ENCODE results near the gene CPNE4. TPM values are rescaled to one million over a fixed set of nuclear protein-coding genes. Genes with fewer than 3 reads are reported as not detected.
"Not testable (repeated sequence)": the region's sequence is repeated elsewhere in the genome, so short reads cannot be mapped to it uniquely, and the experiment has no call there.

CPNE4 gene
- not detected for total RNA-seq

DNA sequence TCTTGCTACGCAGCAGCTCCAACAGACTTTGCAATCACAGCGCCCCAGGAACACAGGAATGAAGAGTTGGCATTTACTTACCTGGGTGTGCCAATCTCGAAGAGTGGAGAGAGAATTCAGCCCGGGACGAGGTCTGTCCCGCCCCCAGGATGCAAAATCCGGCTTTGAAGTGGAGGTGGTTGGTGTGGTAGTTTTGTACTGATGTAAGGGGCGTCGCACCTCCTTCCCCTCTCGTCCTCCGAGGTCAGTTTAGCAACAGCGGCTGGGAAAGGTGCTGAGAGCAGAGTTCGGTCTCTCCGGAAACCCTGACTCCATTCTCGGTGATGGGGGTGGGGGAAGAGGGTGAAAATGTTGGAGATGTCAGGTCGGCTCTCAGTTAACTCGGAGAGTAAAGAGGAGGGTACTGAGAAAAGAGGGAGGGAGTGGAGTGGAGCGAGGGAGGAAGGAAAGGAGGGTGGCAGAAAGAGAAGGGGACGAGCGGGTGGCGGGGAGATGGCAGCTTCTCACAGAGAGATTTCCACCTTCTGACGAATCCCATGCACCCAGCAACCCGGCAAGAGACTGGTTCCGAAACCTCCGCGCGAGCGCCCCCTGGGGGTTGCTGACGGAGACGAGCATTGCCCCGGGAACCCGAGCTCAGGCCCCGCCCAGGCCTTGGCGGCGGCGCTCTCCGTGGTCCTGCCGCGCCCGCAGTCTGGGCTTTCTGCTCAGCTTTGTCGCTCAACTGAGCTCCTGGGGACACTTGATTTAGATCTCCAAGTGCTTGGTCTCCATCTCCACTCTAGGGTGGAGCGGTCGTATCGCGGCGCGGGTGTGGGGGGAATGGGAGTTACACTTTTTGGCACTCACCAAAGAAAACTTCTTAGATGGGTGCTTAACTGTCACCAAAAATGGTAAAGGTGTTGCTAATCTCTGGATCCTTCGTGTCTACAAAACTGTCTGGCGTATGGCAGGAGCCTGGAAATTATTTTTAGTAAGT is at the start of gene CPNE4:
Gene CPNE4 (minus strand): TSS at position 529 of the 979 bp plus-strand sequence.
- H3K9me3 Mint-ChIP-seq = no peaks in the 10 kb centered on the region
- ATAC-seq (peak; percentile 90 to 97), DNase-seq (peak; percentile 27)
- H3K4me1 Mint-ChIP-seq (ENCODE audit: low read depth) = peaks cover 11% of the 10 kb centered on the region
- H3K4me3 Mint-ChIP-seq = peak within 1 kb of the TSS; percentile 14
- H3K27me3 Mint-ChIP-seq (ENCODE audit: low read depth) = peaks cover 73% of the 10 kb centered on the region
- no peaks in the 10 kb centered on the region for H3K36me3 Mint-ChIP-seq (ENCODE audit: insufficient read depth)

DNA sequence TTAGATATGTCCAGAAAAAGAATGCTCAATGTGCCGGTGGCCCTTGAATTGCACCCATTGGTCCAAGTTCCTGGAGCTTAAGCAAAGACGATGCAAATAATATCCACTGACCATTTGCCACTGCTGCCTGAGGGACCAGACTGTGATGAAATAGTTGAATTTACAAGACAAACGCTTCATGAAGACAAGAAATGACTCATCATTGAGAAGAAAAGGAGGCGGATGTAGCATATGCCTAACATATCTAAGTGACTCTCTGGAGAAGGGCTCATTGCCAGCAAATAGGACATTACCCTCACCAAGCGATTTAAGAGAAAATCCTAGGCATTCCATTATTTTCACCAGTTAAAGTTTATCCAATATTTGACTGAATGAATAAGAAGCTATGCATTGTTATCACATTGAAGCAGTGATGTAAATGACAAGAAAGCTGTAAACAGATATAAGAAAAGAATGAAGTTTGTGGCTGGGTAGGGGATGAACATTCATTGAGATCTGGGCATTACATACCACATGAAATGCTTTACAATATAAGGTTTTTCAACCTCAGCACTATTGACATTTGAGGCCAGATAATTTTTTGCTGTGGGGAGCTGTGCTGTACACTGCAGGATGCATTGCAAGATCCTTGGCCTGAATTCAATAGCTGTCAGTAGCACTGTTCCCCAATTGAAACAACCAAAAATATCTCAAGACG is 48.9 kb upstream of the CPNE4 start:
- DNase-seq = no peak
- no peak overlapping the region for H3K4me3 Mint-ChIP-seq
- ATAC-seq = no peak

DNA sequence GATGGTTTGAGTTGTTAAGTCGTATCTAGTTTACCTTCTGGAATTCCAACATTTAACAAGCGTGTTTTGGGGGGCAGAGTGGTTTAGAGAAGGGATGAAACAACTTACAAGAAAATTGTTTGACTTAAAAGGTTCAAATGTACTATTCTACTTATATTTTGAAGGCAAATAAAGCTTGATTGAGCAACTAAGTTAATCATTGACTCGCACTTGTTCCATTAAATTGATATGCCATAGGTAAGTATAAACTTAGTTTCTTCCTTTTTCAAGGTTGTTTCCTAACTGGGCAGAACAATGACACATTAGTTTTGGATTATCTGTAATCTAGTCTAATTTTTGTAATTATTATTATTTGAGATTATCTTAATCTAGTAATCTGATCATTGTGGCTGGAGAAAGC is 48.3 kb upstream of the CPNE4 start:
- ATAC-seq = no peak
- H3K36me3 Mint-ChIP-seq (ENCODE audit: insufficient read depth) = no peaks in the 10 kb centered on the region
- no peaks in the 10 kb centered on the region for H3K9me3 Mint-ChIP-seq
- no peak for DNase-seq
- H3K4me3 Mint-ChIP-seq = no peak overlapping the region
- H3K27me3 Mint-ChIP-seq (ENCODE audit: low read depth) = no peaks in the 10 kb centered on the region
- no peaks in the 10 kb centered on the region for H3K4me1 Mint-ChIP-seq (ENCODE audit: low read depth)

More for the DNA sequence above, 48.9 kb upstream of the CPNE4 start:
- H3K4me1 Mint-ChIP-seq (ENCODE audit: low read depth) = no peaks in the 10 kb centered on the region
- no peaks in the 10 kb centered on the region for H3K36me3 Mint-ChIP-seq (ENCODE audit: insufficient read depth)
- no peaks in the 10 kb centered on the region for H3K27me3 Mint-ChIP-seq (ENCODE audit: low read depth)
- H3K9me3 Mint-ChIP-seq = no peaks in the 10 kb centered on the region

DNA sequence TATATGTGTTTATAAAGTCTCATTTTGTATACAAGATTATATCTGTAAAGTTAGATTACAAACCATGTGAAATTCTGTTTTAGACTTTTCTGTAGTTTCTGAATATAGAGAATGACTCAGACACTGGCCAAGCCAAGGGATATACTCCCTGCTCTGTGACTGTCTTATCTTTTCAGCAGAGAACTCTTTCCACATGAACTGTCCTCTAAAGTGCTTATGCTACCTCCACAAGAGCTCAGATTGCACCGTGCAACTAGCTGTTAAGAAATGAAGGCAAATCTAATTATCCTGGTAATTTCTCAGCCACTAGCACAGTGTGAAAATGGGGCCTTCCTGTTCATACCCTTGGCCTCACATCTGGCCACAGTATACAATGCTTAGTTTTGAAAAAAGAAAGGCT is 44.3 kb upstream of the CPNE4 start:
- ATAC-seq (no peak), DNase-seq (no peak)
- H3K36me3 Mint-ChIP-seq (ENCODE audit: insufficient read depth) = no peaks in the 10 kb centered on the region
- H3K4me1 Mint-ChIP-seq (ENCODE audit: low read depth) = no peaks in the 10 kb centered on the region
- H3K4me3 Mint-ChIP-seq = no peak overlapping the region
- H3K27me3 Mint-ChIP-seq (ENCODE audit: low read depth) = no peaks in the 10 kb centered on the region
- H3K9me3 Mint-ChIP-seq = no peaks in the 10 kb centered on the region

DNA sequence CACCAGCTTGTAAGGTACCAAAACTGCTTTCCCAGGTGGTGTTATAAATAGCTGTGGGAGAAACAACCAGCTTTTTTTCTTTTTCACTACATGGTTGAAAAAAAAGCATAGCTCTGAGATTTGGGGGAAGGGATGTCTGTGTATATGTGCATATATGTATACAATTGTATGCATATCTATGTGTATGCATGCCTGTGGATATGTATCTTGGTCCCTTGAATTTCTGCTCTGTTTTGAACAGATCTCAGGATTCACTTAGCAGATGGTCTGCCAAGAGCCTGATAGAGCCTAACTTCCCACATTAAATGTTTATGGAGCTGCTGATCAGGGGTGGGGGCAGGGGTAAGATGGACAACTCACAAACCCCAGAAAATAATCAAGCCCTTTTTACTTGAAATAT is 39.0 kb upstream of the CPNE4 start:
- no peaks in the 10 kb centered on the region for H3K36me3 Mint-ChIP-seq (ENCODE audit: insufficient read depth)
- DNase-seq (no peak), ATAC-seq (no peak)
- H3K4me1 Mint-ChIP-seq (ENCODE audit: low read depth) = no peaks in the 10 kb centered on the region
- no peaks in the 10 kb centered on the region for H3K9me3 Mint-ChIP-seq
- H3K27me3 Mint-ChIP-seq (ENCODE audit: low read depth) = no peaks in the 10 kb centered on the region
- no peak overlapping the region for H3K4me3 Mint-ChIP-seq

DNA sequence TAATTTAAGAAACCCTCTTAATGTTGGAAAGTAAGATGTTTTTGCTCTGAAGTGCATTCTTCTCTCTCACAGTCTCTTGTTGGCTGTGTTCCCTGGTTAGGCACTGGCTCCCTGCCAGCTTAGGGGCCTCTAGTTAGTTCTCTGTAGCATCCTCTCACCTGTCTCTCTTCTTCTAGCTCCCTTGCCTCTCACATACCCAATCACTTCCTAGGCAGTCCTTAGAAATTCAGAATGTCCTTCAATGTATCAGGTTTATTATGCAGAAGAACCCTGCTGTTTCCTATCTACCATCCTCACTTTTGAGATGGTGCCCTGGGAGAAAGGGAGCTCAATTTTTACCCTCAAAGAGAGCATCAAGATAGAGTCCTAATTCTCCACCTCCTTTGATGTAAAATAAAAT is 36.2 kb upstream of the CPNE4 start:
- ATAC-seq (no peak), DNase-seq (no peak)
- Mint-ChIP-seq H3K36me3 (ENCODE audit: insufficient read depth) (no peaks in the 10 kb centered on the region), H3K9me3 (no peaks in the 10 kb centered on the region), H3K4me1 (ENCODE audit: low read depth) (no peaks in the 10 kb centered on the region), H3K27me3 (ENCODE audit: low read depth) (no peaks in the 10 kb centered on the region), H3K4me3 (no peak overlapping the region)

DNA sequence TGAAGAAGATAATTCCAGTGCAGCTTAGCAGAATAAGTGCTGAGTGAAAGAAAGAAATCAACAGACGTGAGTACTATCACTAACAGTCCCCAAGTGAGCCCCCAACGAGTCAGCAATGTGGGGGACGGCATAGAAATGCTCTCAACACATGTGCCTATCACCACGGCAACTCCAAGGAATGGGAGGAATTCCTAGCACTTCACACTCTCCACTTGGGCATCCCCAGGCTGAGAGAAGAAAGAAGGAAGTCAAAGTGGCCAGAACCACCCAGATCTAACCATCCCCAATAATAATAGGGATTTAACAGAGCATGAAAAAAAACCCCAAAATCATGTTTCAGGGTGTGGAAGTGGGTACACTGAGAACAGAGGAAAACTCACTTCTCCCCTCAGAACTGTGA is 29.3 kb upstream of the CPNE4 start:
- no peak for DNase-seq
- Mint-ChIP-seq H3K9me3 (no peaks in the 10 kb centered on the region), H3K27me3 (ENCODE audit: low read depth) (peaks cover 10% of the 10 kb centered on the region), H3K4me3 (no peak overlapping the region), H3K4me1 (ENCODE audit: low read depth) (no peaks in the 10 kb centered on the region), H3K36me3 (ENCODE audit: insufficient read depth) (no peaks in the 10 kb centered on the region)
- no peak for ATAC-seq

DNA sequence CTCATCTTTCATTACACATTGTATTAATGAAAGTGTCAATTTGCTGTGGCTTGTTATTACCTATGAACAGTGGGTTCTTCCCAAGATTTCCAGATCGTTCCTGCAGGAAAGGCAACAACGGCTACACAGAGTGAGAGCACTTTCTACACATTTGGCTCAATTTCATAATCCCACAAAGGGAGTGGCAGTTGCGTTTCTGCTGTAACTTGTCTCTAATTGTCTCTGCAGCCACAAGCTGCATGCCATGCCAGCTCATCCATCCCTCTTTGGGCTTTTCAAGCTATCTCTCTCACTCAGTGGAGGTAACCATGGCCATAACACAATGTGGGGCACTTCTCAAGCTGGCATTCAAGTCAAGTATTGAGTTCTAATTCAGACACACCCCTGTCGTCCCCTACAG is 27.7 kb upstream of the CPNE4 start:
- DNase-seq (no peak), ATAC-seq (no peak)
- Mint-ChIP-seq H3K4me1 (ENCODE audit: low read depth) (no peaks in the 10 kb centered on the region), H3K36me3 (ENCODE audit: insufficient read depth) (no peaks in the 10 kb centered on the region), H3K9me3 (no peaks in the 10 kb centered on the region), H3K4me3 (no peak overlapping the region), H3K27me3 (ENCODE audit: low read depth) (peaks cover 13% of the 10 kb centered on the region)

DNA sequence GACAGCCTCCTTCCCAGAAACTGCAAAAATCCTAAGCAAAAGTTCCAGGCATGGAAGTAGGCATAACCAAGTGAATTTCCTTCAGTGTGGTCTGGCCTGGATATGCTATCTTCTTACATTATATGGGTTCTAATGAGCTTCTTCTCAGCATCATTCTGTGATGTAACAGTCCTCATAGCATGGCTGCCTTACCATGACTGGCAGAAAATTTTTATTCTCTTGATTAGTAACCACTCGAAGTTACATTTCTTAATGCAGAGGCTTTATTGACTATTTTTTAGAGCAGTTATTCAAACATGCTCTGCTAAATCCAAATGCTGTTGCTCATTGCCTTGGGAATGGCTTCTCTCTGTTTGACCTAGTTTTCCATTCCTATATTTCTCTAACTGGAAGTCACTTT is 21.1 kb upstream of the CPNE4 start:
- H3K27me3 Mint-ChIP-seq (ENCODE audit: low read depth) = peaks cover 7% of the 10 kb centered on the region
- DNase-seq = no peak
- no peak overlapping the region for H3K4me3 Mint-ChIP-seq
- no peaks in the 10 kb centered on the region for H3K36me3 Mint-ChIP-seq (ENCODE audit: insufficient read depth)
- no peak for ATAC-seq
- no peaks in the 10 kb centered on the region for H3K4me1 Mint-ChIP-seq (ENCODE audit: low read depth)
- H3K9me3 Mint-ChIP-seq = no peaks in the 10 kb centered on the region

DNA sequence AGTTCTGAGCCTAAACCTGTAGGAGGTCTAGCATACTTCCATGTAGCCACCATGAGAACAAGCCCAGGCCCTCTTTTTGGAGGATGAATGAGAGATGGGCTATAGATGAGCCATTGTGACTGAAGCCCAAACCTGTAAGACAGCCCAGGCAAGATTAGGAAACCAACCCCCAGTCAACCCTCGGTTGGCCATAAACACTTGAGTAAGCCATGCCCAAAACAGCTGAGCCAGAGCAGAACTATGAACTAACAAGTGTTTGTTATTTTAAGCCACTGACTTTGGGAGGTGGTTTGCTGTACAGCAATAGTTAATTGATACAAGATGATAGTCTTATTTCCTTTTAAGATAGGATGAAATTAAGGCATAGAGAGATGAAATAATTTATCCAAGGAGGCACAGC is 12.4 kb upstream of the CPNE4 start:
- ATAC-seq (no peak), DNase-seq (no peak)
- no peaks in the 10 kb centered on the region for H3K4me1 Mint-ChIP-seq (ENCODE audit: low read depth)
- no peak overlapping the region for H3K4me3 Mint-ChIP-seq
- no peaks in the 10 kb centered on the region for H3K9me3 Mint-ChIP-seq
- H3K27me3 Mint-ChIP-seq (ENCODE audit: low read depth) = no peaks in the 10 kb centered on the region
- H3K36me3 Mint-ChIP-seq (ENCODE audit: insufficient read depth) = no peaks in the 10 kb centered on the region

DNA sequence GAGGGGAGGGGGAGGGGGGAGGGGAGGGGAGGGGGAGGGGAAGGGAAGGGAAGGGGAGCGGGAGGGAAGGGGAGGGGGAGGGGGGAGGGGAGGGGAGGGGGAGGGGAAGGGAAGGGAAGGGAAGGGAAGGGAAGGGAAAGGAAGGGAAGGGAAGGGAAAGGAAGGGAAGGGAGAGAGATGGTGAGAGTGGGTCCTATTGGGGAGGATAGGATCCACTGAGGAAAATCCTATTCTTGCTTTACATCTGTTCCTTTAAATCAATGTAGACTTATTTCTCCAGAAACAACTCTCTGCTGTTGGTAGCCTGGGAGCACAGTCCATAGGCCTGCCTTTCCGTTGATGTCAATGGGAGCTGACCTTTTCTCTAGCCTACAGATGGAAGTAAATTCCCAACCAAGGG is 10.1 kb upstream of the CPNE4 start:
- H3K4me3 Mint-ChIP-seq; ATAC-seq; H3K9me3 Mint-ChIP-seq; DNase-seq; H3K4me1 Mint-ChIP-seq (ENCODE audit: low read depth); H3K36me3 Mint-ChIP-seq (ENCODE audit: insufficient read depth); H3K27me3 Mint-ChIP-seq (ENCODE audit: low read depth): not testable (repeated sequence)

DNA sequence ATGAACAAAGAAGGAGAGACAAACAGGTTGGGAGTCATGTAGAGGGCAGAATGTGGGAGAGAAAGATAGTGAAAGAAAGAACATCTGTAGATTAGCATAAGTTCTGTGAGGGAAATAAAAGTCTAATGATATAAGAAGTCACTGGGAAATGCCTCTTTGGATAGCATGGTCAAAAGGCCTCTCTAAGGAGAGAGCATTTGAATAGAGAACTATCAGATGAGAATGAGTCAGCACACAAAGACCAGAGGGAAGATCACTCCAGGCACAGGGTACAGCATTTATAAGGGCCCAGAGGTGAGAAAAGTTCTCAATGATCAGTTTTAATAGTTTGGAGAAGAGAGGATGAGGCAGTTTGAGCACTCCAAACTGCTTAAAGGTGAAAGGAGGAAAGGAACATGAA is 7.9 kb upstream of the CPNE4 start:
- Mint-ChIP-seq H3K4me1 (ENCODE audit: low read depth) (no peaks in the 10 kb centered on the region), H3K9me3 (no peaks in the 10 kb centered on the region), H3K4me3 (no peak overlapping the region), H3K36me3 (ENCODE audit: insufficient read depth) (no peaks in the 10 kb centered on the region), H3K27me3 (ENCODE audit: low read depth) (peaks cover 10% of the 10 kb centered on the region)
- no peak for DNase-seq
- ATAC-seq = no peak

DNA sequence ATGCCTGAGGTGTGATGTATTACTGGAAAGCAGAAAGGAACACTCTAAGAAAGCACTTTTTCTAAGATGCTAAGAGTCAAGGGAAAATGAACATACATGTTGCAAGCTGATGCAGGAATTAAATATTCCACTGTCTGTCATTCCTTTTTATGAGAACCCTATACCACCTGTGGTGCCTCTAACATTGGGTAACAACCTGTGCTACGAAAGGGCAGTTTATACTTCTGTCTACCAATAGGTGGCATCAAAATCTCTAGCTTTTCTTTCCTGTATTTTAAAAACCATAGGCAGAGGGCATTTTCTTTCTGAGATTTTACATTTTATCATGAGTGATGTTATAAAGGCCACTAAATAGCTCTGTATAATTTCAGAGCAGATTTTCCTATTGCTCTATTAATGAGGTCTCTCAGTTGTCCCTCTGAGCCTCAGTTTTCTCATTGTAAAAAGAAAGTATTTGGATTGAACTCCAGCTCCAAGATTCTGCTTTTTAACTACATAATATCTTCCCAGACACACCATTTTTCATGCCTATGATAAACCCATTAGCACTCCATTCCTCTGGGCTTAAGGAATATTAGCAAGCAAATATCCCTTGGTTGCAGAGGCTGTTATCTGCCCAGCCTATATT is 3.5 kb upstream of the CPNE4 start:
- Mint-ChIP-seq H3K4me3 (no peak overlapping the region), H3K4me1 (ENCODE audit: low read depth) (peaks cover 11% of the 10 kb centered on the region), H3K27me3 (ENCODE audit: low read depth) (peaks cover 50% of the 10 kb centered on the region), H3K36me3 (ENCODE audit: insufficient read depth) (no peaks in the 10 kb centered on the region), H3K9me3 (no peaks in the 10 kb centered on the region)
- ATAC-seq (no peak), DNase-seq (no peak)

DNA sequence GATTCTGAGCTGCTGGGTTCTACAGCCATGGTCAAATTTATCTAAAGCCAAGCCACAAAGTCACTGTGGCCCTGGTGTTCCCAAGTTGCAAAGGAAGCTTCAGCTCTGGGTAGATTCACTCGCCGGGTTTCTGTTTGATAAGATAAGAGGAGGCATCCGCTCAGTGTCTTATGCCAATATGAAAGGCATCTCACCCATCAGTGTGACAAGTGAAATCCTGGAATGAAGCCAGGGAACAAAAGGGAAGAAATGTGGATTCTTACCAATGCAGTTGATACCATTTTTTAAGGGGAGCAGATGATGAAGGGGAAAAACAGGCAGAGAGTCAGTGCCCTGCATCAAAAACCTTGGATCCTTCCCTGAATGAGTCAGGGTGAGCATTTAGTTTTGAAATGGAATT is 2.8 kb upstream of the CPNE4 start:
- Mint-ChIP-seq H3K4me3 (no peak overlapping the region), H3K9me3 (no peaks in the 10 kb centered on the region), H3K4me1 (ENCODE audit: low read depth) (peaks cover 11% of the 10 kb centered on the region), H3K36me3 (ENCODE audit: insufficient read depth) (no peaks in the 10 kb centered on the region), H3K27me3 (ENCODE audit: low read depth) (peaks cover 57% of the 10 kb centered on the region)
- ATAC-seq = no peak
- no peak for DNase-seq
